Colonic mucosa (tissue), 4 donors: Measurements from ENCODE around the gene CARD11. TPM values are rescaled to one million over a fixed set of nuclear protein-coding genes. Genes with fewer than 3 reads are reported as not detected.

Experiments
- DNase-seq: peaks from one replicate; pipeline ENCODE4 v3.0.0-alpha.2; 2020
- H3K27ac ChIP-seq: fragments of 200-600 bp; one replicate; pipeline ENCODE4 v1.8.0; 2021
- H3K27me3 ChIP-seq: fragments of 200-600 bp; one replicate; pipeline ENCODE4 v1.8.0; 2021
- H3K36me3 ChIP-seq: fragments of 200-600 bp; one replicate; pipeline ENCODE4 v1.8.0; 2021
- H3K4me1 ChIP-seq: fragments of 200-600 bp; one replicate; pipeline ENCODE4 v1.8.0; 2021; ENCODE audit warnings: mild to moderate bottlenecking
- H3K4me3 ChIP-seq: fragments of 200-600 bp; one replicate; pipeline ENCODE4 v1.8.0; 2021
- H3K9ac ChIP-seq, 2 donors: one replicate each; pipeline ENCODE4 v1.7.0; 2013; ENCODE audit warnings: control low read depth in 2 of 2, low read depth in 2 of 2, low read length in 2 of 2
- H3K9me3 ChIP-seq: fragments of 200-600 bp; one replicate; pipeline ENCODE4 v1.8.0; 2021
- CTCF ChIP-seq: fragments of 200-600 bp; IDR thresholded peaks from one replicate; pipeline ENCODE4 v1.8.0; 2022; ENCODE audit warnings: antibody characterized with exemption, mild to moderate bottlenecking
- intact Hi-C: fragments of 100-400 bp; cut with DNase I; formaldehyde crosslinking; loops from one replicate; pipeline ENCODE4 v1.14.1; 2022
- total RNA-seq, 2 donors: library from RNA; stranded (reverse); fragmentation: NEBNext Ultra II Directional in 1 of 2; extraction: Animal tissue kit (Norgen Biotek cat#: 25700) in 1 of 2; gene quantifications; one replicate each; pipeline ENCODE4 v1.2.1, GENCODE V29; 2021
- donor health status: healthy.
- donor health status: DM: no; HTN: no; CAD: no.
- donor health status: DM: no; HTN: no; CAD: no.

The CARD11 gene
- total RNA-seq, 2 donors from 2014 or later: 1.8 to 5.0 TPM

- no peak for DNase-seq
- TF ChIP-seq CTCF: no peak
Observed at GRCh38 chr7:3034591-3035150, 9.0 kb downstream of the CARD11 start.

GRCh38 chr7:3033581-3033980 is 10.1 kb downstream of the CARD11 start:
- H3K36me3 ChIP-seq: no peaks in the 10 kb centered on the region
- no peak for DNase-seq
- H3K27ac ChIP-seq: no peak overlapping the region
- no peaks in the 10 kb centered on the region for H3K9me3 ChIP-seq
- no peak overlapping the region for H3K4me3 ChIP-seq
- TF ChIP-seq CTCF: no peak
- intact Hi-C loops: no loop called here
- H3K27me3 ChIP-seq: no peaks in the 10 kb centered on the region
- H3K9ac ChIP-seq: no peak overlapping the region
- no peaks in the 10 kb centered on the region for H3K4me1 ChIP-seq

More at GRCh38 chr7:3034591-3035150, 9.0 kb downstream of the CARD11 start:
- Histone ChIP-seq H3K4me3 (no peak overlapping the region), H3K9ac (no peak overlapping the region), H3K27me3 (no peaks in the 10 kb centered on the region), H3K36me3 (no peaks in the 10 kb centered on the region), H3K27ac (no peak overlapping the region), H3K4me1 (no peaks in the 10 kb centered on the region), H3K9me3 (no peaks in the 10 kb centered on the region)
- intact Hi-C loops: no loop called here

- TF ChIP-seq CTCF: no peak
Observed at GRCh38 chr7:3033136-3033535, 10.5 kb downstream of the CARD11 start.

GRCh38 chr7:3032256-3032655 is 11.4 kb downstream of the CARD11 start:
- H3K9ac ChIP-seq: no peak overlapping the region
- TF ChIP-seq CTCF: no peak
- no peak for DNase-seq
- H3K27ac ChIP-seq: no peak overlapping the region
- no peaks in the 10 kb centered on the region for H3K9me3 ChIP-seq
- no peak overlapping the region for H3K4me3 ChIP-seq
- no peaks in the 10 kb centered on the region for H3K36me3 ChIP-seq
- H3K4me1 ChIP-seq: no peaks in the 10 kb centered on the region
- no peaks in the 10 kb centered on the region for H3K27me3 ChIP-seq
- intact Hi-C loops: no loop called here

More at GRCh38 chr7:3033136-3033535, 10.5 kb downstream of the CARD11 start:
- Histone ChIP-seq H3K9ac (no peak overlapping the region), H3K27me3 (no peaks in the 10 kb centered on the region), H3K4me1 (no peaks in the 10 kb centered on the region), H3K27ac (no peak overlapping the region), H3K4me3 (no peak overlapping the region), H3K9me3 (no peaks in the 10 kb centered on the region), H3K36me3 (no peaks in the 10 kb centered on the region)
- no peak for DNase-seq
- intact Hi-C loops: no loop called here

GRCh38 chr7:3029138-3029537 is 14.5 kb downstream of the CARD11 start:
- no peaks in the 10 kb centered on the region for H3K4me1 ChIP-seq
- no peak overlapping the region for H3K9ac ChIP-seq
- intact Hi-C loops: no loop called here
- H3K27ac ChIP-seq: no peak overlapping the region
- no peaks in the 10 kb centered on the region for H3K36me3 ChIP-seq
- no peak for DNase-seq
- H3K27me3 ChIP-seq: no peaks in the 10 kb centered on the region
- no peak overlapping the region for H3K4me3 ChIP-seq
- no peaks in the 10 kb centered on the region for H3K9me3 ChIP-seq
- TF ChIP-seq CTCF: no peak

GRCh38 chr7:3028758-3029093 is 14.9 kb downstream of the CARD11 start:
- no peaks in the 10 kb centered on the region for H3K36me3 ChIP-seq
- no peaks in the 10 kb centered on the region for H3K4me1 ChIP-seq
- intact Hi-C loops: no loop called here
- H3K9me3 ChIP-seq: no peaks in the 10 kb centered on the region
- H3K27ac ChIP-seq: no peak overlapping the region
- H3K27me3 ChIP-seq: no peaks in the 10 kb centered on the region
- TF ChIP-seq CTCF: no peak
- no peak overlapping the region for H3K9ac ChIP-seq
- H3K4me3 ChIP-seq: no peak overlapping the region
- no peak for DNase-seq
